Measurements from ENCODE around the gene ZDHHC13. TPM values are rescaled to one million over a fixed set of nuclear protein-coding genes. Genes with fewer than 3 reads are reported as not detected.
A peak's percentile ranks its signal among the peaks of the same experiment; 100 is the strongest.

ZDHHC13 gene
- total RNA-seq, 1 experiment from 2014 or later: 8.3 TPM

DNA sequence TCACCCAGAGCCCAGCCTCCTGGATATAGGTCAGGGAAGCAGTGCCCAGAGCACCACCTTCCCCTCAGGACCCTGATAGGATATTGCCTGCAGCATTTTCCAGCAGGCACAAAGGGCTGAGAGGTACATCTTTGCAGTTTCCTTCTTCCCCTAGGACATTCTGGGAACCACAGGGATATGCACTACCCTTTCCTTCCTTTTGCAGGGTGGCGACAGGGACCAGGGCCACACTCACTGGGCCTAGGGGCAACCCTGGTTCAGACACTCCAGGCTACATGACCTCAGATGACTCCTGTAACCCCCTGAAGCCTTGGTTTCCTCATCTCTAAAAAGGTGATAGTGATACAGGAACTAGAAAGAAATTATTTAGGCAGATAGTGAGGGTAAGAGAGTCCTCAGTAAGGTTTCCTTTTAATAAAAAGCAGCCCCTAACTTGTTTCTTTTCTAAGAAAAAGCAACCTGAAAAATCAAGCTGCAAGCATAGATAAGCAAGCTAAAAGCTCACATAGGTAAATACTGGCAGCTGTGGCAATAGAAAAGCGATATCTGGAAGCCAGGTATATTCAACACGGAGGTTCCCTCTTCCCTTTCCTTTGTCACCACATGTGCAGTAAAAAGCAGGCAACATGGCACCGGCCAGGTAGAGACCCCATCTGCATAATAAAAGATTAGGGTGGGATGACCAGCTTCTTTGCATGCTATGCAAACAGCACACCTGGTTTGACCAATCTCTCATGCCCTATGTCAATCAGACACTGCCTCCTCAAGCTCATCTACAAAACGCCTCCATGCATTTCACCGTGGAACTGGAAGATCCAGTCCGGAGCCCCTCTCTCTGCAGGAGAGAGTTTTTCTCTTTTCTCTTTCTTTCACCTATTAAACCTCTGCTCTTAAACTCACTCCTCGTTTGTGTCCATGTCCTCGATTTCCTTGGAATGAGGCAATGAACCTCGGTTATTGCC is 43.2 kb upstream of the ZDHHC13 start:
- intact Hi-C loops (cut with micrococcal nuclease): loop anchor here (10.0 kb wide), 1 partner anchor 671 kb away; no protein-coding TSS in a partner anchor
- TF ChIP-seq, protein P1, sequence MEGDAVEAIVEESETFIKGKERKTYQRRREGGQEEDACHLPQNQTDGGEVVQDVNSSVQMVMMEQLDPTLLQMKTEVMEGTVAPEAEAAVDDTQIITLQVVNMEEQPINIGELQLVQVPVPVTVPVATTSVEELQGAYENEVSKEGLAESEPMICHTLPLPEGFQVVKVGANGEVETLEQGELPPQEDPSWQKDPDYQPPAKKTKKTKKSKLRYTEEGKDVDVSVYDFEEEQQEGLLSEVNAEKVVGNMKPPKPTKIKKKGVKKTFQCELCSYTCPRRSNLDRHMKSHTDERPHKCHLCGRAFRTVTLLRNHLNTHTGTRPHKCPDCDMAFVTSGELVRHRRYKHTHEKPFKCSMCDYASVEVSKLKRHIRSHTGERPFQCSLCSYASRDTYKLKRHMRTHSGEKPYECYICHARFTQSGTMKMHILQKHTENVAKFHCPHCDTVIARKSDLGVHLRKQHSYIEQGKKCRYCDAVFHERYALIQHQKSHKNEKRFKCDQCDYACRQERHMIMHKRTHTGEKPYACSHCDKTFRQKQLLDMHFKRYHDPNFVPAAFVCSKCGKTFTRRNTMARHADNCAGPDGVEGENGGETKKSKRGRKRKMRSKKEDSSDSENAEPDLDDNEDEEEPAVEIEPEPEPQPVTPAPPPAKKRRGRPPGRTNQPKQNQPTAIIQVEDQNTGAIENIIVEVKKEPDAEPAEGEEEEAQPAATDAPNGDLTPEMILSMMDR (IDR thresholded peaks at IDR 0.05; ENCODE audit: unreplicated experiment): no peak
- H3K9me3 Mint-ChIP-seq (ENCODE audit: unreplicated experiment): no peaks in the 10 kb centered on the region
- peaks cover 5% of the 10 kb centered on the region for H3K4me1 Mint-ChIP-seq (ENCODE audit: insufficient read depth, unreplicated experiment)
- H3K27ac Mint-ChIP-seq (ENCODE audit: low read depth, unreplicated experiment): no peak overlapping the region
- ChIA-PET POLR2A (no interaction called here), CTCF (interaction anchor here (0.7 to 13.5 kb wide), 12 partner anchors 17 to 819 kb away, joined by 3 to 464 read pairs (median 3); no protein-coding TSS in a partner anchor)
- no peaks in the 10 kb centered on the region for H3K36me3 Mint-ChIP-seq (ENCODE audit: insufficient read depth, unreplicated experiment)
- DNase-seq (ENCODE audit: unreplicated experiment): no peak
- H3K27me3 Mint-ChIP-seq (ENCODE audit: insufficient read depth, unreplicated experiment): peaks cover 40% of the 10 kb centered on the region
- BruUV-seq (replicated peaks): no TSS peak
- H3K4me3 Mint-ChIP-seq (ENCODE audit: unreplicated experiment): no peak overlapping the region

DNA sequence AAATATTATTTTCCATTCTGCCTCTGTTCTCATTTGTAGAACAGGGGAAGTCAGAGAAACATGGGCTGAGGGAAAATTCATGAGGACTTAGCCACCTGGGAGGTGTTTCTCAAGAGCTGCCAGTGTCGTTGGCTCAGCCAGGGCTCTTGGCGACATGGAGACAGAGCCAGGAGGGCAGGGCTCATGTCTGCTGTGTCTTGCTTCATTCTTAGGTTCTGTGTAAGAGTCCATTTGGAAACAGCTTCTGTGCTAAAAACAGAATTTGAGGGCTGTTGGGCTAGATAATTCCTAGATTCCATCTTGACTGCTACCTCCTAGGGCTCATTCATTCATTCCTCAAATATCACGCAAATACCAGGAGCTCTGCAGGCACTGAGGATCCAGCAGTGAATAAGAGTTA is 41.3 kb upstream of the ZDHHC13 start:
- H3K4me3 Mint-ChIP-seq (ENCODE audit: unreplicated experiment): no peak overlapping the region
- intact Hi-C loops (cut with micrococcal nuclease): loop anchor here (5.0 to 10.0 kb wide), 2 partner anchors 167 to 669 kb away; partner anchors contain the start of gene E2F8
- TF ChIP-seq, protein P1 (IDR thresholded peaks at IDR 0.05; ENCODE audit: unreplicated experiment): no peak
- DNase-seq (ENCODE audit: unreplicated experiment): no peak
- no TSS peak for BruUV-seq (replicated peaks)
- H3K4me1 Mint-ChIP-seq (ENCODE audit: insufficient read depth, unreplicated experiment): peaks cover 20% of the 10 kb centered on the region
- H3K9me3 Mint-ChIP-seq (ENCODE audit: unreplicated experiment): no peaks in the 10 kb centered on the region
- no peaks in the 10 kb centered on the region for H3K36me3 Mint-ChIP-seq (ENCODE audit: insufficient read depth, unreplicated experiment)
- no peak overlapping the region for H3K27ac Mint-ChIP-seq (ENCODE audit: low read depth, unreplicated experiment)
- ChIA-PET CTCF (interaction anchor here (0.6 to 13.5 kb wide), 17 partner anchors 13 to 1101 kb away, joined by 3 to 464 read pairs (median 9); no protein-coding TSS in a partner anchor), POLR2A (no interaction called here)
- peaks cover 21% of the 10 kb centered on the region for H3K27me3 Mint-ChIP-seq (ENCODE audit: insufficient read depth, unreplicated experiment)

DNA sequence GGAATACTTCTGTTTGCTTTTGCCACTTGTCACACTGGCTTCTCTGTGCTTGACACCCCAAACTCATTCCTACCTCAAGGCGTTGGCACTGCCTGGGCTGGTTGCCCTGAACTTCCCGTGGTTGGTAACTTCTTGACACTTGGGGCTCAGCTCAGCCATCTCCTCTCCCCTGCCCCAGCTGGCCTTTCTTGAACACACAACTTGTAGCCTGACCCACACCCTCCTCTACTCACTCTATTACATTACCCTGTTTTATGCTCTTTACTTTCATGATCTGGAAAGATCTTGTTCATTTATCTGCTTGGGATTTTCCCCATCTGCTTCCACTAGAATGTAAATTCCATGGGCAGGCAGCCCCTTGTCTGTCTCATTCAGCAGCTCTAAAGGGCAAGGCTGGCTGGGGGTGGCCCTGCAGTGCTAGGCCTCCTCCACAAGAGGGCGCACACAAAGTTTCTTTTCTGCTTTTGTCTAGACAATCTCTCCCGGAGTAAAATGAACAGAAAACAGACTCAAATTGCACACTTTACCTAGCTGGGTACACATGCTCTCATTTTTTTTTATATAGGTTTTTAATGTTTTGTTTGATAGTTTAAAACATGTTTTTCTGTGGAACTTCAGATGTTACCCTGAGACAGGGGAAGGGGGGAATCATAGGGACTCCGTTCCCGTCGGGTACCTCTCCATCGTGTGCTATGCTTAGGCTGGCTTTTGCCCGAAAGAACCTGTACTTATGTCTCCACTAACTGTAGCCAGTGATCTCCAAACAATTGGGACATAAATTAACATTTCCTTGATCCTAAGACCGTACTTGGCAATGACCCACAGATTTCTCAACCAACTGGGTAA is 40.0 kb upstream of the ZDHHC13 start:
- Mint-ChIP-seq H3K9me3 (ENCODE audit: unreplicated experiment) (no peaks in the 10 kb centered on the region), H3K4me1 (ENCODE audit: insufficient read depth, unreplicated experiment) (peaks cover 21% of the 10 kb centered on the region), H3K36me3 (ENCODE audit: insufficient read depth, unreplicated experiment) (no peaks in the 10 kb centered on the region), H3K27me3 (ENCODE audit: insufficient read depth, unreplicated experiment) (peaks cover 21% of the 10 kb centered on the region), H3K27ac (ENCODE audit: low read depth, unreplicated experiment) (no peak overlapping the region), H3K4me3 (ENCODE audit: unreplicated experiment) (no peak overlapping the region)
- TF ChIP-seq, protein P1 (IDR thresholded peaks at IDR 0.05; ENCODE audit: unreplicated experiment): peak; percentile 94
- peak; percentile 69 for DNase-seq (ENCODE audit: unreplicated experiment)
- POLR2A ChIA-PET: no interaction called here
- CTCF ChIA-PET: interaction anchor here (0.6 to 13.5 kb wide), 56 partner anchors 8 to 1830 kb away, joined by 3 to 464 read pairs (median 4); partner anchors contain the start of genes MRGPRX2 and ZDHHC13
- intact Hi-C loops (cut with micrococcal nuclease): loop anchor here (1.0 to 10.0 kb wide), 3 partner anchors 40 to 668 kb away; partner anchors contain the start of genes E2F8 and ZDHHC13
- no TSS peak for BruUV-seq (replicated peaks)

All from MCF 10A (cell line).